ENCODE results near the gene USF1. TPM values are rescaled to one million over a fixed set of nuclear protein-coding genes. Genes with fewer than 3 reads are reported as not detected.

USF1 gene
- polyA plus RNA-seq, 6 donors from 2014 or later: 4.4 to 23.9 (median 9.7) TPM

DNA sequence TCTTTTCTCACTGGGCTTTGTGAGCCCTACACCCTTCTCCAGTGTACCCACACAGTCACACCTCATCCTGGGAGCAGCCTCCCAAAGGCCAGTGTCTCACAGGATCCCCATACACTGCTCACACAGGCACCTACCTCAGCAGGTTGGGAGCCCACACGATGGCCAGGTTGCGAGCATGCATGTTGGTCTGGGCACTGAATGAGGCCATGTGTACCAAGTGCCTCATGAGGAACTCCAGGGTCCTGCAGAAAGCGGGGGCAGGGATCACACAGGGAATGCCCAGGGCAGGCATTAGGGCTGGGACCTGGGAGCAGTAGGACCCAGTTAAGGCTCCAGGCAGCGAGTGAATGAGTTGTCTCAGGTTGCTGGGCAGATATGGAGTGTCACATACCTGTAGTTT is 8.5 kb upstream of the USF1 start:
- Mint-ChIP-seq H3K27me3 (no peaks in the 10 kb centered on the region), H3K27ac (peak overlapping the region in 1 of 6 donors; percentile 79), H3K36me3 (peaks cover 10 to 39% of the 10 kb centered on the region in 2 donors), H3K4me3 (no peak overlapping the region), H3K4me1 (peaks cover 27 to 32% (median 30%) of the 10 kb centered on the region in 3 donors), H3K9me3 (no peaks in the 10 kb centered on the region)
- ATAC-seq (ENCODE audit: low read depth in 2 of 2) (no peak), DNase-seq (no peak)

DNA sequence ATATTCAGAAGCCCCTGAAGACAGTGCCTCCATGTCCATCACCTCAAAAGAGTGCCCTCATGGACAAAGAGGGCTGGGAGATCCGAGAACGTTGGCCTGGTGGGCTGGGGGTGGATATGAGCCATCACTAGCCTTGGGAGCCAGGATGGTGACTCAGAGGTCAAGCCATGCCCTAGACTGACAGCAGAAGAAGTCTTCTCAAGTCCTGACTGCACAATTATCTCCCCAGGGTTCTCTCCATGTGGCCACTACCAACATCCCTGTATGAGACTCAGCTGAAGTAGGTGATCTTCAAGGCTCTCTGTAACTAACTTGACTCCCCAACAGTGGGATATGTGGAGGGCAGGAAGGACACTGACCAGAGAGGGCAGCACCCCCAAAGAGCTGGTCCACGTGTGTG is 7.1 kb upstream of the USF1 start:
- Mint-ChIP-seq H3K9me3 (no peaks in the 10 kb centered on the region), H3K4me1 (peaks cover 38 to 41% (median 40%) of the 10 kb centered on the region in 3 donors), H3K27me3 (no peaks in the 10 kb centered on the region), H3K4me3 (no peak overlapping the region), H3K36me3 (peaks cover 10 to 52% of the 10 kb centered on the region in 2 donors), H3K27ac (peak overlapping the region in 5 of 6 donors; percentile 21 to 93 (median 72))
- ATAC-seq (ENCODE audit: low read depth in 2 of 2) (no peak), DNase-seq (no peak)

DNA sequence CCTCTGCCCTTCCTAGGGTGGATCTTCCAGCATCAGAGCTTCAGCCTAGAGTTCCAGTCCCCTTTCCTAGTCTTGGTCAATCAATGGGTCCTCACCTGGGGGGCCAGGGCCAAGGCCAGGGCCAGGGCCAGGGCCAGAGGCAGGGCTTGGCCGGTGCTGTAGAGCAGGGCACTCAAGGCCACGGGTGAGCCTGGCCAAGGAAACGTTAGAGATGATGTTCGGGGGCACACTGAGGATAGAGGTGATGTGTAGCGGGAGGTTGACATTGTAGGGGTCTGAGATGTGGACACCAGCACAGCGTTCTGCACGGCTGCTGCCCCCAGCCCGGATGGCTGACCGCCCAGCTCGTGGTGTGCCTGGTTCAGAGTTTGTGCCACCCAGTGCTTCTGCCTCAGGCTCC is 5.4 kb upstream of the USF1 start:
- peaks cover 10 to 44% of the 10 kb centered on the region in 2 donors for H3K36me3 Mint-ChIP-seq

DNA sequence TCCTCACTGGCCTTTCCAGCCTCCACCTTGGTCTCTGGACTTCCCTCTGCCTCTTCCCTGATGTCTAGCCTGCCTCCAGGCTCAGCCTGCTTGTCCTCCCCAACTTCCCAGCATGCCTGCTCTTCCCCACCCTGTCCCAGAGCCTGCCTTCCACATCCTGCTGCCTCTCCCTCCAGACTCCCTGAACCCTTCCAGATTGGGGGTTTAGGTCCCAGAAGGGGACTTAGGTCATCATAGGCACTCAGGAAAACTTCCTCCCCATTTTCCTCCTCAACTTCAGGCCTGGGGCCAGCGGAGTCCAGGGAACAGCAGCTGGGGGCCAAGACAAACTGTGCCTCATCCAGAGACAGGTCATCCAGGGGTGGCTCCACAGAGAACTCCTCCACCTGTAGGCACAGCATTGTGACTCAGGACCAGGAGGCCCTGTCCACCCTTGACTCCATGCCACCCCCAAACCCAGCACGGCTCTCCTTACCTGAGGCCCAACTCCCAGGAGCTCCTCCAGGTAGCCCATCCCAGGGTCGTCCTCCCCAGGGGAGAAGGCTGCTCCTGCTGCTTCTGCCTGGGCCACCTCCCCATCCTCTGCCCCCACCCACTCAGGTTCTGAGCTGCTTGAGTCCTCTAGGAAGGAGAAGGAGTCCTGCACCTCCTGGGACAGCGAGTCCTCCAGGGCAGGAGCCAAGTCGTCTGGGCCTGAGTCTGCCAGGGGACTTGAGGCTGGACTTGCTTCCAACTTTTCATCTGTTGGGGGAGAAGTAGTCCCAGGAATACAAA is 3.4 kb upstream of the USF1 start:
- DNase-seq: no peak

More for the DNA sequence above, 5.4 kb upstream of the USF1 start:
- DNase-seq (no peak), ATAC-seq (ENCODE audit: low read depth in 2 of 2) (no peak)
- H3K27me3 Mint-ChIP-seq: no peaks in the 10 kb centered on the region
- peaks cover 0 to 1% (median 0%) of the 10 kb centered on the region in 7 donors for H3K9me3 Mint-ChIP-seq
- H3K4me3 Mint-ChIP-seq: peak overlapping the region in 1 of 8 donors; percentile 40
- H3K27ac Mint-ChIP-seq: peak overlapping the region in 3 of 6 donors; percentile 53 to 87 (median 56)
- H3K4me1 Mint-ChIP-seq: peaks cover 43 to 47% (median 44%) of the 10 kb centered on the region in 3 donors

DNA sequence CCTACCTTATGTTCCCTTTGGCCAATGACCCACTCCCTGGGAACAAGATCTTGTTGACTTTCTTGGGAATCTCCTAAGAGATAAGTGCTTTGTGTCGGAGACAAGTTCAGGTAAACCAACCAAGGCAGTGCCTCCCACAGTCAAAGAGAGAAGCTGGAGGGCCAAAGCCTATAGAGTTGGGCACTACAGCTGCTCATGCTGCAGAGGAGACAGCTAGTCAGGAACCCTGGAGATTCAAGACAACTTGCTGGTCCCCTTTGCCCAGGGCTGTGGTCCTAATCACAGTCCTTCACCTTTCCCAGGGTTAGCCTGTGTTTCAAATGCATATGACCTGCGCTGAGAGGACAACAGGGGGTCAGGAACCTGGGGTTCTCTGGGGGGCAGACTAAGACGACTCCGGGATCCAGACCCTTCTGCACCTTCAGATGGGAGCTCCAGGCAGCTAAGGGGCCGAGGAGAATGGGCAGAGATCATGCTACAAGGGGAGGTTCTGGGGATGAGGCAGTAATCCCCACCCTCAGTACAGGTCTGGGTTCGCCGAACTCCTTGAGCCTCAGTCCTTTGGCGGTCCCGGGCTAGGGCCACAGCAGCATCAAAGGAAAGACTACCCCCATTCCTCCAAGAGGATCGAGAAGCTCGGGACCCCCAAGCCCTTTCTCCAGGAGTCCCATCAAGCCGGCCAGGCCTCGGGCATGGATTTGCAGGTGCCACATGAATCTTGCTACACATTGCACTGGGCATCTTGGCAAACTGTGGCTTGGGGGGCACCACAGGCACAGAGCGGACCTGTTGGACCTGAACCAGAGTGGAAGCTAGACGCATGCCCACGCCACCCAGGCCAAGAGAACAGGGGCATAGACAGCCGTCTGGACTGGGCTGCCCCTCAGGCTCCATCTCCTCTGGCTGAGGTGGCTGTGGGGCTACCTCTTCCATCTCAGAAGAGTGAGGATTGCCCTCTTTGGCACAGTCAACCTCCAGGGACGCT is 2.0 kb upstream of the USF1 start:
- no peak for DNase-seq
- peak overlapping the region; percentile 98 to 100 (median 99) for H3K27ac Mint-ChIP-seq
- peaks cover 50 to 56% (median 53%) of the 10 kb centered on the region in 3 donors for H3K4me1 Mint-ChIP-seq
- H3K36me3 Mint-ChIP-seq: peaks cover 6 to 49% of the 10 kb centered on the region in 2 donors
- peak overlapping the region; percentile 16 to 100 (median 97) for H3K4me3 Mint-ChIP-seq
- H3K27me3 Mint-ChIP-seq: no peaks in the 10 kb centered on the region
- H3K9me3 Mint-ChIP-seq: peaks cover 0 to 1% (median 0%) of the 10 kb centered on the region in 7 donors
- ATAC-seq (ENCODE audit: low read depth in 2 of 2): no peak

More for the DNA sequence above, 3.4 kb upstream of the USF1 start:
- H3K27me3 Mint-ChIP-seq: no peaks in the 10 kb centered on the region
- H3K4me1 Mint-ChIP-seq: peaks cover 49 to 53% (median 53%) of the 10 kb centered on the region in 3 donors
- peak overlapping the region in 3 of 8 donors; percentile 7 to 97 (median 45) for H3K4me3 Mint-ChIP-seq
- no peak for ATAC-seq (ENCODE audit: low read depth in 2 of 2)
- H3K9me3 Mint-ChIP-seq: peaks cover 0 to 1% (median 0%) of the 10 kb centered on the region in 7 donors
- H3K36me3 Mint-ChIP-seq: peaks cover 10 to 55% of the 10 kb centered on the region in 2 donors
- peak overlapping the region in 5 of 6 donors; percentile 98 to 100 (median 99) for H3K27ac Mint-ChIP-seq

DNA sequence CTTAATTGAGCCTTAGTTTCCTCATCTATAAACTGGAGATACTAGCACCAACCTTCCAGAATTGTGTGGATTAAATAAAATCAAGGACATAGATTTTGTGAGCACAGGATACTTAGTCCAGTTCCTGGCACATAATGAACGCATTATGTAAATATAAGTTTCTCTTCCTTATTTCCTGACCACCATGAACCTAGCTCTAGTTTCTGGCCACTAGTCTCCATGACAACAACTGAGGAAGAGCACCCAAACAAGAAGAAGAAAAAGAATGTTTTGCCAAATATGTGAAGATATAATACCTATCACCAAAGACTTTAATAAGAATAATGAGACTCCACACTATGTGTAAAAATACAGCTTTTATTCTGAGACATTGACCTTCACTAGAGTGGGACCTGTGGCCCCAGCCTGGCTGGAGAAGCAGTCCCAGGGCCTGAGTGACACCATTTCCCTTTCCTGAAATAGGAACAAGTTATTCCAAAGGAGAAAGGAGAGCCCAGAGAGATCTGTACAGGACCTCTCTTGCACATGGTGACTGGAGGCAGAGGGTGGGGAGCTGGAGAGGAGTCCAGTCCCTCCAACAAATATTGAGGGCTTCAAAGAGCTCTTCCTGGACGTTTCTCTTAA is 940 bp upstream of the USF1 start:
- H3K4me1 Mint-ChIP-seq: peaks cover 51 to 66% (median 58%) of the 10 kb centered on the region in 3 donors

DNA sequence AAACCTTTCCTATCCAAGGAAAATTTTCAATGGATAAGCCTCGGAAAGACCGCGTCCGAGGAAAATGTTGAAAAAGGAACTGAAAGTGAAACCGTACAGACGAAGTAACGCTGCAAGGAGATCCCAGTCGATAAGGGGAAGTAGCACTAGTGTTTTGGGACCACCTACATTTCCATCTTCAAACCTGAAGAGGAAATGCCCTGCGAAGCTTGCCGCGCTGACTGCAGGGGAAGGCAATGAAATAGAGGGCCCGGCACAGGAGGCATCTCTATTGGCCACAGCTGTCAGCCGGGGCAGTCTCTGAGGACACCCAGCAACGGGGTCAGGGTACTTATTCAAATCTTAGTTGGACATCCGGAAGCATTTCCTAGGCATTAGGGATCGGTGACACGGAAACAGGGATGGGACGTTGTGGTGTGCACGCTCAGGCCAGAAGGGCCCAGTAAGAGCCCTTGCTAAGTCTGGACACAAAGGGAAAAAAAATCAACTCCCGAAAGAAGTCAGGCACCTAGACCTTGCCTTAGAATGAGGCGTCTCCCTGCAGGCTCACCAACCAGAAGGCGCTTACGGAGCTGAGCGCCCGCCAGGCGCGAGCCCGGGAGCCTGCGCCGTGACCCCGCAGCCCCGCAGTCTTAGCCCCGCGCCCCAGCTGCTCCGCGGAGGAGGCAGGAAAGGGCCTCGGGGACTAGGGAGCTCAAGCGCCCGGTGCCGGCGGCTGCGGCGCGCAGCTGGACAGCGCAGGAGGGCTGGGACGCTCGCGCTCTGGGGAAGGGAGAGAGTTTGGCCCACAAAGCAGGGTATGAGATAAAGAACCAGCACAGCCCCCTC is 655 bp downstream of the USF1 start:
- H3K9me3 Mint-ChIP-seq: peaks cover 0 to 1% (median 0%) of the 10 kb centered on the region in 7 donors
- H3K36me3 Mint-ChIP-seq: peaks cover 11 to 53% of the 10 kb centered on the region in 2 donors
- H3K27ac Mint-ChIP-seq: peak overlapping the region; percentile 98 to 100 (median 100)
- ATAC-seq (ENCODE audit: low read depth in 2 of 2) (peak; percentile 65 to 67), DNase-seq (peak; percentile 85)
- H3K27me3 Mint-ChIP-seq: no peaks in the 10 kb centered on the region
- H3K4me3 Mint-ChIP-seq: peak overlapping the region; percentile 87 to 100 (median 97)
- peaks cover 56 to 70% (median 65%) of the 10 kb centered on the region in 3 donors for H3K4me1 Mint-ChIP-seq

More for the DNA sequence above, 940 bp upstream of the USF1 start:
- peak overlapping the region; percentile 98 to 100 (median 99) for H3K27ac Mint-ChIP-seq
- peaks cover 8 to 49% of the 10 kb centered on the region in 2 donors for H3K36me3 Mint-ChIP-seq
- peak overlapping the region; percentile 87 to 100 (median 97) for H3K4me3 Mint-ChIP-seq
- peak; percentile 45 to 56 for ATAC-seq (ENCODE audit: low read depth in 2 of 2)
- H3K9me3 Mint-ChIP-seq: peaks cover 0 to 1% (median 0%) of the 10 kb centered on the region in 7 donors
- no peaks in the 10 kb centered on the region for H3K27me3 Mint-ChIP-seq
- peak; percentile 73 for DNase-seq

DNA sequence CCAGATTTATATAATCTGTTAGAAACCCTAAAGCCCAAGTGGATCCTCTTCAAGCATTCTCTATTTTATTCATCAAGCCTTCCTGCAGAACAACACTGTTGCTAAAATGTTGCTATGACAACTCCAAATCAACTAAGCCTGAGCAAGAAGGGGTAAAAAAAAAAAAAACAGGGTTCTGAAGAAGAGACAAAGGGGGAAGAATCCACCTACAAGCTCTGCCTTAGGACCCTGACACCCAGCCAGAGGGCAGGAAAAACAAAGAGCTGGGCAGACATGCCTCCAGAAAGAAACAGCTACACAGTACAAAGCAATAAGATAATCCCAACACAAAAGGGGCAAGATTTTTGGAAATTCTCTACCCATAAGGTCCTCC is 1.3 kb downstream of the USF1 start:
- no peak for DNase-seq
- Mint-ChIP-seq H3K9me3 (peaks cover 0 to 1% (median 0%) of the 10 kb centered on the region in 7 donors), H3K4me1 (peaks cover 61 to 76% (median 65%) of the 10 kb centered on the region in 3 donors), H3K4me3 (peak overlapping the region; percentile 87 to 100 (median 97)), H3K27ac (peak overlapping the region; percentile 97 to 100 (median 100)), H3K27me3 (no peaks in the 10 kb centered on the region), H3K36me3 (peaks cover 11 to 54% of the 10 kb centered on the region in 2 donors)
- ATAC-seq (ENCODE audit: low read depth in 2 of 2): peak; percentile 4 to 7

DNA sequence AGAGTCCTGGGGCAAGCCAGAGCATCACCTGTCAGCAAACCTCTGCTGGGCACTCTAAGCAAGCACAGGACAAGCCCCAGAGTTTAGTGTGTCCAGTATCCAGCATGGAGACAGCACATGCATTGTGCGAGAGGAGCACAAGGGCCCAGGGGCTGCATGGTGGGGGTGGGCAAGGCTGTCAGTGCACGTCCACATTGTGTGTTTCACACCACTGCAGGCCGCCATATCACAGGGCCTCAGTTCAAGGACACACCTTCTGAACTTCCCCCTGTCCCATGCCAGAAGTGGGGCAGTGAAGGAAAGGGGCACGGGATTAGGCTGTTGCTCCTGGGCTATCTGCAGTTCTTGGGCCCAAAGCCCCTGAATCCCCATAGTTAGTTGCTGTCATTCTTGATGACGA is 6.2 kb downstream of the USF1 start:
- peaks cover 5 to 23% of the 10 kb centered on the region in 2 donors for H3K36me3 Mint-ChIP-seq

DNA sequence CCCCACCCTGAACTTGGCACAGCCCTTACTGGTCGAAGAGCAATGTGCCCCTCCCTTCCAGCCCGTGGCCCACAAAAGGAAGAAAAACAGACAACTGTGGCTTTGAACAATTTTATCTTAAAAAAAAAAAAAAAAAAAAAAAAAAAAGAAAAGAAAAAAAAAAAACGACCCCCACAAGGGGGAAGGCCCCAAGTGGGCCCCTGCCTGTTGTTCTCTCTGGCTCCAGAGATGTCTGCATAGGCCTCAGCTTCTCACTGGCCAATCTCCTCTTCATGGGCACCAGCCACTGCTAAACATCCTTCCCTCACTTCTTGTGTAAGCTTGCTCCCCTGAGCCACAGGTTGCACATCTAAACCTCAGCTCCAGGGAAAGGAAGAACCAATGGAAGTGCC is 6.6 kb downstream of the USF1 start:
- peaks cover 5 to 23% of the 10 kb centered on the region in 2 donors for H3K36me3 Mint-ChIP-seq
- peak overlapping the region; percentile 87 to 95 (median 94) for H3K4me3 Mint-ChIP-seq
- peaks cover 0 to 1% (median 0%) of the 10 kb centered on the region in 7 donors for H3K9me3 Mint-ChIP-seq
- no peaks in the 10 kb centered on the region for H3K27me3 Mint-ChIP-seq
- H3K4me1 Mint-ChIP-seq: peaks cover 28 to 73% (median 43%) of the 10 kb centered on the region in 3 donors
- DNase-seq: no peak
- peak overlapping the region; percentile 65 to 98 (median 96) for H3K27ac Mint-ChIP-seq
- ATAC-seq (ENCODE audit: low read depth in 2 of 2): no peak

More for the DNA sequence above, 6.2 kb downstream of the USF1 start:
- peak overlapping the region in 5 of 6 donors; percentile 78 to 93 (median 90) for H3K27ac Mint-ChIP-seq
- peaks cover 32 to 75% (median 47%) of the 10 kb centered on the region in 3 donors for H3K4me1 Mint-ChIP-seq
- DNase-seq (no peak), ATAC-seq (ENCODE audit: low read depth in 2 of 2) (no peak)
- no peaks in the 10 kb centered on the region for H3K27me3 Mint-ChIP-seq
- H3K9me3 Mint-ChIP-seq: peaks cover 0 to 1% (median 0%) of the 10 kb centered on the region in 7 donors
- peak overlapping the region; percentile 49 to 90 (median 68) for H3K4me3 Mint-ChIP-seq

DNA sequence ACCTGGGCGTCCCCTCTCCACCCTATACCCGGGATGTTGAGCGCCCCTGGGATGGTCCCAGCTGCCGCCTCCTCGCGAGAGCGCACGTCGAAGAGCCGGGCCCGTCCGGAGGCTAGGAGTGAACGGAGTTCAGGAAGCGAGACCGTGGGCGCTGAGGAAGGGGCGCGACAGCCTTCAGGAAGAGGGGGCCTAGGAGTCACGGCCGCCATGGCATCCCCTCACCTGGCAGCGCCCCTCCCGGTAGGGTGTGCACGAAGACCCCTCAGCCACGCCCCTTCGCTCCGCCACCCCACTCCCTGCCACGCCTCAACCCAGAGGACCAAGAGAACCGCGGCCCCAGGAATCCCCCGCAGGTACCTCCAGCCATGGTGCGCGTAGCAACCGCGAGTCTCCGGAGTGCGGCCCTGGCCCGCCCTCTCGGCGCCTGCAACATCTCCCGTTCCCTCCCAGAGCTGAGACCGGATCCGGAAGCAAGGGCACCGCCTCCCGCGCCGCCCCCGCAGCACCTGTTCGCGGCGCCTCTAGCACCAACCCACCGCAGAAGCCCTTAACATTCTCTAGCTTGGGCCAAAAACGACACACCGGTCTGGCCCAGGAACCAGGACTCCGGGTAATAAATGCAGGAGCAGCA is 7.1 kb downstream of the USF1 start, which contains the start of gene TSTD1:
Gene TSTD1, minus strand, starts transcription at position 442 of the 631 bp plus-strand sequence. Its CDS starts 75 bp downstream, at position 367.
- ATAC-seq (ENCODE audit: low read depth in 2 of 2): peak; percentile 91 to 92

More for the DNA sequence above, 7.1 kb downstream of the USF1 start, which contains the start of gene TSTD1:
- peak within 1 kb of the TSS; percentile 82 to 98 (median 96) for H3K27ac Mint-ChIP-seq
- peaks cover 0 to 1% (median 0%) of the 10 kb centered on the region in 7 donors for H3K9me3 Mint-ChIP-seq
- H3K4me3 Mint-ChIP-seq: peak within 1 kb of the TSS; percentile 87 to 95 (median 94)
- peaks cover 27 to 68% (median 43%) of the 10 kb centered on the region in 3 donors for H3K4me1 Mint-ChIP-seq
- no peaks in the 10 kb centered on the region for H3K27me3 Mint-ChIP-seq
- DNase-seq: peak; percentile 91
- H3K36me3 Mint-ChIP-seq: peaks cover 5 to 23% of the 10 kb centered on the region in 2 donors

Measured in naive B cell (primary cell).